Ovary (tissue), 3 donors: Measurements from ENCODE around the gene SLFN12.

Experiments
- CTCF ChIP-seq, 3 donors: fragments of 450-650 bp in 2 of 3; fragments of 200-600 bp in 1 of 3; IDR thresholded peaks; one replicate each; pipeline versions ENCODE4 v1.5.1 to v1.8.0; 2016 to 2022; ENCODE audit warnings: antibody characterized with exemption in 3 of 3, mild to moderate bottlenecking in 1 of 3
- EP300 ChIP-seq: sonication (generic); formaldehyde crosslinking; IDR thresholded peaks from one replicate; pipeline ENCODE4 v1.6.1; 2017; ENCODE audit warnings: antibody characterized with exemption
- POLR2A ChIP-seq: fragments of 450-650 bp; IDR thresholded peaks from one replicate; pipeline ENCODE4 v1.6.1; 2017; ENCODE audit warnings: antibody characterized with exemption, mild to moderate bottlenecking, moderate library complexity
- donor health status: DM: no; HTN: no; CAD: no.

GRCh38 chr17:35390156-35390555, 42.1 kb downstream of the SLFN12 start:
- TF ChIP-seq CTCF (IDR thresholded peaks at IDR 0.05) (no peak), POLR2A (no peak), EP300 (no peak)
